Liver (tissue), 3 donors: ENCODE data around the gene NUBPL.

ENCODE experiments used
- SP1 ChIP-seq: IDR thresholded peaks from 2 replicates; pipeline ENCODE4 v1.6.1; 2018; ENCODE audit warnings: antibody characterized with exemption, mild to moderate bottlenecking
- TF ChIP-seq, protein P1 (sequence below): fragments of 150-350 bp; IDR thresholded peaks from 2 replicates; pipeline ENCODE4 v1.5.1; 2017; ENCODE audit warnings: improper control_type of control experiment, low read depth, low read length; ENCODE audit not compliant: missing input control
- TF ChIP-seq, protein P2 (sequence below): IDR thresholded peaks from 2 replicates; pipeline ENCODE4 v1.6.1; 2016; ENCODE audit warnings: antibody characterized with exemption, mild to moderate bottlenecking
- TF ChIP-seq, protein P3 (sequence below): IDR thresholded peaks from 2 replicates; pipeline ENCODE4 v1.6.1; 2016; ENCODE audit warnings: antibody characterized with exemption
- donor health status: healthy.
- donor health status: healthy.

DNA sequence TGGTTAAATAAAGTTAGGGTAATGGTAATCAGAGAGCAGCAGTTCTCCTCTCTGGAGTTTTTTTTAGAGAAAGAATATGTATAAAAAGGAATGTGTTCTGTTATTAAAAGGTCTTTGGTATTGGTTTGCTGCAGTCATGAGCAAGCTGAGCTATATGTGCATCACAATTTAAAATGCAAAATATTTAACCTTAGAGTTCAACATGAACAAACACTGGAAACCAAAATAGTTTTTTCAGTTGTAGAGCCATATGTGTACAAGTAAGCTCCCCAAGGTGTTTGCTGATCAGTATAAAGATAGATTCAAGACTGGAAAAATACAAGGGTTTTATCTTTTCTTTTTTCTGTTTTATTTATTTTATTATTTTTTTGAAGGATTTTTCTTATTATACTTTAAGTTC, 245.0 kb downstream of the NUBPL start:
- TF ChIP-seq, protein P1, sequence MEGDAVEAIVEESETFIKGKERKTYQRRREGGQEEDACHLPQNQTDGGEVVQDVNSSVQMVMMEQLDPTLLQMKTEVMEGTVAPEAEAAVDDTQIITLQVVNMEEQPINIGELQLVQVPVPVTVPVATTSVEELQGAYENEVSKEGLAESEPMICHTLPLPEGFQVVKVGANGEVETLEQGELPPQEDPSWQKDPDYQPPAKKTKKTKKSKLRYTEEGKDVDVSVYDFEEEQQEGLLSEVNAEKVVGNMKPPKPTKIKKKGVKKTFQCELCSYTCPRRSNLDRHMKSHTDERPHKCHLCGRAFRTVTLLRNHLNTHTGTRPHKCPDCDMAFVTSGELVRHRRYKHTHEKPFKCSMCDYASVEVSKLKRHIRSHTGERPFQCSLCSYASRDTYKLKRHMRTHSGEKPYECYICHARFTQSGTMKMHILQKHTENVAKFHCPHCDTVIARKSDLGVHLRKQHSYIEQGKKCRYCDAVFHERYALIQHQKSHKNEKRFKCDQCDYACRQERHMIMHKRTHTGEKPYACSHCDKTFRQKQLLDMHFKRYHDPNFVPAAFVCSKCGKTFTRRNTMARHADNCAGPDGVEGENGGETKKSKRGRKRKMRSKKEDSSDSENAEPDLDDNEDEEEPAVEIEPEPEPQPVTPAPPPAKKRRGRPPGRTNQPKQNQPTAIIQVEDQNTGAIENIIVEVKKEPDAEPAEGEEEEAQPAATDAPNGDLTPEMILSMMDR: no peak
- no peak for TF ChIP-seq SP1
- TF ChIP-seq, protein P2, sequence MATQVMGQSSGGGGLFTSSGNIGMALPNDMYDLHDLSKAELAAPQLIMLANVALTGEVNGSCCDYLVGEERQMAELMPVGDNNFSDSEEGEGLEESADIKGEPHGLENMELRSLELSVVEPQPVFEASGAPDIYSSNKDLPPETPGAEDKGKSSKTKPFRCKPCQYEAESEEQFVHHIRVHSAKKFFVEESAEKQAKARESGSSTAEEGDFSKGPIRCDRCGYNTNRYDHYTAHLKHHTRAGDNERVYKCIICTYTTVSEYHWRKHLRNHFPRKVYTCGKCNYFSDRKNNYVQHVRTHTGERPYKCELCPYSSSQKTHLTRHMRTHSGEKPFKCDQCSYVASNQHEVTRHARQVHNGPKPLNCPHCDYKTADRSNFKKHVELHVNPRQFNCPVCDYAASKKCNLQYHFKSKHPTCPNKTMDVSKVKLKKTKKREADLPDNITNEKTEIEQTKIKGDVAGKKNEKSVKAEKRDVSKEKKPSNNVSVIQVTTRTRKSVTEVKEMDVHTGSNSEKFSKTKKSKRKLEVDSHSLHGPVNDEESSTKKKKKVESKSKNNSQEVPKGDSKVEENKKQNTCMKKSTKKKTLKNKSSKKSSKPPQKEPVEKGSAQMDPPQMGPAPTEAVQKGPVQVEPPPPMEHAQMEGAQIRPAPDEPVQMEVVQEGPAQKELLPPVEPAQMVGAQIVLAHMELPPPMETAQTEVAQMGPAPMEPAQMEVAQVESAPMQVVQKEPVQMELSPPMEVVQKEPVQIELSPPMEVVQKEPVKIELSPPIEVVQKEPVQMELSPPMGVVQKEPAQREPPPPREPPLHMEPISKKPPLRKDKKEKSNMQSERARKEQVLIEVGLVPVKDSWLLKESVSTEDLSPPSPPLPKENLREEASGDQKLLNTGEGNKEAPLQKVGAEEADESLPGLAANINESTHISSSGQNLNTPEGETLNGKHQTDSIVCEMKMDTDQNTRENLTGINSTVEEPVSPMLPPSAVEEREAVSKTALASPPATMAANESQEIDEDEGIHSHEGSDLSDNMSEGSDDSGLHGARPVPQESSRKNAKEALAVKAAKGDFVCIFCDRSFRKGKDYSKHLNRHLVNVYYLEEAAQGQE: no peak
- TF ChIP-seq, protein P3, sequence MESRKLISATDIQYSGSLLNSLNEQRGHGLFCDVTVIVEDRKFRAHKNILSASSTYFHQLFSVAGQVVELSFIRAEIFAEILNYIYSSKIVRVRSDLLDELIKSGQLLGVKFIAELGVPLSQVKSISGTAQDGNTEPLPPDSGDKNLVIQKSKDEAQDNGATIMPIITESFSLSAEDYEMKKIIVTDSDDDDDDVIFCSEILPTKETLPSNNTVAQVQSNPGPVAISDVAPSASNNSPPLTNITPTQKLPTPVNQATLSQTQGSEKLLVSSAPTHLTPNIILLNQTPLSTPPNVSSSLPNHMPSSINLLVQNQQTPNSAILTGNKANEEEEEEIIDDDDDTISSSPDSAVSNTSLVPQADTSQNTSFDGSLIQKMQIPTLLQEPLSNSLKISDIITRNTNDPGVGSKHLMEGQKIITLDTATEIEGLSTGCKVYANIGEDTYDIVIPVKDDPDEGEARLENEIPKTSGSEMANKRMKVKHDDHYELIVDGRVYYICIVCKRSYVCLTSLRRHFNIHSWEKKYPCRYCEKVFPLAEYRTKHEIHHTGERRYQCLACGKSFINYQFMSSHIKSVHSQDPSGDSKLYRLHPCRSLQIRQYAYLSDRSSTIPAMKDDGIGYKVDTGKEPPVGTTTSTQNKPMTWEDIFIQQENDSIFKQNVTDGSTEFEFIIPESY: no peak
